K562 (cell line): Measurements from ENCODE around the gene SS18L1.

ENCODE experiments used
- ATF4 ChIP-seq: fragments of 450-650 bp; formaldehyde crosslinking; IDR thresholded peaks from 2 replicates; pipeline ENCODE4 v1.4.0; 2022; ENCODE audit warnings: mild to moderate bottlenecking, moderate library complexity
- BDP1 ChIP-seq: IDR thresholded peaks from 3 replicates; pipeline ENCODE4 v1.6.1; 2011; ENCODE audit not compliant: insufficient read length, insufficient read depth
- CTCF ChIP-seq, 3 experiments: IDR thresholded peaks in 2 of 3; conservative IDR thresholded peaks in 1 of 3; 2 replicates each; pipeline ENCODE4 v1.5.1; 2011 to 2012; ENCODE audit warnings: low read length in 3 of 3, mild to moderate bottlenecking in 3 of 3, control low read depth in 2 of 3, improper control_type of control experiment in 1 of 3, inconsistent platforms in 1 of 3, low read depth in 1 of 3, mixed read lengths in 1 of 3, moderate library complexity in 1 of 3; ENCODE audit not compliant: insufficient read depth in 2 of 3
- EZH2 ChIP-seq: IDR thresholded peaks from 2 replicates; pipeline ENCODE4 v1.6.1; 2012; ENCODE audit warnings: low read depth, mild to moderate bottlenecking, inconsistent platforms, low read length, borderline replicate concordance
- GTF3C2 ChIP-seq: IDR thresholded peaks from 3 replicates; pipeline ENCODE4 v1.6.1; 2011; ENCODE audit warnings: borderline replicate concordance, mild to moderate bottlenecking, moderate library complexity; ENCODE audit not compliant: insufficient read length; ENCODE audit errors: extremely low read depth
- HMG20A ChIP-seq: fragments of 450-650 bp; formaldehyde crosslinking; conservative IDR thresholded peaks from 2 replicates; pipeline ENCODE4 v1.4.0; 2020; ENCODE audit warnings: mild to moderate bottlenecking, mixed read lengths
- MTA1 ChIP-seq: fragments of 450-650 bp; IDR thresholded peaks from 2 replicates; pipeline ENCODE4 v1.6.1; 2017; ENCODE audit warnings: borderline replicate concordance
- POLR2AphosphoS5 ChIP-seq: IDR thresholded peaks from 2 replicates; pipeline ENCODE4 v1.6.1; 2011; ENCODE audit warnings: mild to moderate bottlenecking, low read depth, low read length, moderate library complexity; ENCODE audit not compliant: control insufficient read depth, insufficient read depth
- SMARCA4 ChIP-seq: fragments of 450-650 bp; IDR thresholded peaks from 2 replicates; pipeline ENCODE4 v1.6.1; 2016
- SPI1 ChIP-seq: IDR thresholded peaks from 2 replicates; pipeline ENCODE4 v1.6.1; 2011; ENCODE audit warnings: low read depth, low read length, control low read depth, borderline replicate concordance
- SRSF9 ChIP-seq: fragments of 200-400 bp; formaldehyde crosslinking; IDR thresholded peaks from 2 replicates; pipeline ENCODE4 v1.6.1; 2017; ENCODE audit warnings: low read depth, low read length, borderline replicate concordance
- VEZF1 ChIP-seq: fragments of 200-800 bp; sonication (Bioruptor generic); IDR thresholded peaks from 2 replicates; pipeline ENCODE4 v1.6.1; 2017; ENCODE audit warnings: missing genetic modification characterization, missing compliant biosample characterization
- ZNF639 ChIP-seq, 2 experiments: fragments of 200-800 bp in 1 of 2; sonication (Bioruptor generic) in 1 of 2; sonication (generic) in 1 of 2; formaldehyde crosslinking in 1 of 2; IDR thresholded peaks in 1 of 2; conservative IDR thresholded peaks in 1 of 2; 2 replicates each; pipeline versions ENCODE4 v1.5.0 to v1.6.1; 2016 to 2020; ENCODE audit warnings: missing compliant biosample characterization in 1 of 2, missing genetic modification characterization in 1 of 2, missing genetic modification reagents in 1 of 2

GRCh38 chr20:62167474-62167873 lies 23.9 kb downstream of the SS18L1 start:
- TF ChIP-seq SPI1 (no peak), POLR2AphosphoS5 (no peak), CTCF (IDR thresholded peaks at IDR 0.05 in 2 of 3, conservative IDR thresholded peaks at IDR 0.05 in 1 of 3; ENCODE audit: insufficient read depth in 2 of 3, low read depth in 1 of 3, low read length in 3 of 3) (no peak), SRSF9 (no peak), ZNF639 (CRISPR knock-in tag; conservative IDR thresholded peaks at IDR 0.05 in 1 of 2, IDR thresholded peaks at IDR 0.05 in 1 of 2) (no peak), GTF3C2 (no peak), MTA1 (no peak), EZH2 (no peak), SMARCA4 (no peak), BDP1 (no peak), ATF4 (CRISPR knock-in tag) (no peak), VEZF1 (CRISPR knock-in tag) (no peak), HMG20A (CRISPR knock-in tag) (no peak)
